GM20000 (cell line): Measurements from ENCODE around the gene CDK14.

Experiments used
- DNase-seq: peaks from one replicate; pipeline ENCODE4 v3.0.0; 2012; ENCODE audit warnings: low spot score
- TF ChIP-seq, protein P1 (sequence below): IDR thresholded peaks from 2 replicates; pipeline ENCODE4 v1.5.1; 2012; ENCODE audit warnings: mild to moderate bottlenecking, control low read depth; ENCODE audit errors: extremely low read depth, missing control alignments

CDK14 gene

DNA sequence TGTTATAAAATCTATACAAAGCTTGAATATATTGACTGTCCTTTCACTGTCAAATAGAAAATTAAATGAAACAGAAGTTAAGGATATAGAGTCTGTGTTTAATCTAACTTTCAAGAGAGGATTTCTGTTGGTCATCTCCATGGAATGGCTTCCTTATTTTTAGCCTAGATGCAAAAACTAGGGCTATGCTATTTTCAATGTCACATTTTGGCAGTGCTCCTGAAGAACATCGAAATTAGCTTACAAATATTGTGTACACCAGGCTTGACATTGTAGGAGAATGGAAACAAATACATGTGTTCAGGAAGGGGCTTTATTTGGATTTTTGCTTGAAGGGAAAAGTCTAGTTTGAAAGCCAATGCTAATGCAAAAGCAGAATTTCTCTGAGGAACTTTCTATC is 295.4 kb downstream of the CDK14 start:
- TF ChIP-seq, protein P1, sequence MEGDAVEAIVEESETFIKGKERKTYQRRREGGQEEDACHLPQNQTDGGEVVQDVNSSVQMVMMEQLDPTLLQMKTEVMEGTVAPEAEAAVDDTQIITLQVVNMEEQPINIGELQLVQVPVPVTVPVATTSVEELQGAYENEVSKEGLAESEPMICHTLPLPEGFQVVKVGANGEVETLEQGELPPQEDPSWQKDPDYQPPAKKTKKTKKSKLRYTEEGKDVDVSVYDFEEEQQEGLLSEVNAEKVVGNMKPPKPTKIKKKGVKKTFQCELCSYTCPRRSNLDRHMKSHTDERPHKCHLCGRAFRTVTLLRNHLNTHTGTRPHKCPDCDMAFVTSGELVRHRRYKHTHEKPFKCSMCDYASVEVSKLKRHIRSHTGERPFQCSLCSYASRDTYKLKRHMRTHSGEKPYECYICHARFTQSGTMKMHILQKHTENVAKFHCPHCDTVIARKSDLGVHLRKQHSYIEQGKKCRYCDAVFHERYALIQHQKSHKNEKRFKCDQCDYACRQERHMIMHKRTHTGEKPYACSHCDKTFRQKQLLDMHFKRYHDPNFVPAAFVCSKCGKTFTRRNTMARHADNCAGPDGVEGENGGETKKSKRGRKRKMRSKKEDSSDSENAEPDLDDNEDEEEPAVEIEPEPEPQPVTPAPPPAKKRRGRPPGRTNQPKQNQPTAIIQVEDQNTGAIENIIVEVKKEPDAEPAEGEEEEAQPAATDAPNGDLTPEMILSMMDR, result no peak

DNA sequence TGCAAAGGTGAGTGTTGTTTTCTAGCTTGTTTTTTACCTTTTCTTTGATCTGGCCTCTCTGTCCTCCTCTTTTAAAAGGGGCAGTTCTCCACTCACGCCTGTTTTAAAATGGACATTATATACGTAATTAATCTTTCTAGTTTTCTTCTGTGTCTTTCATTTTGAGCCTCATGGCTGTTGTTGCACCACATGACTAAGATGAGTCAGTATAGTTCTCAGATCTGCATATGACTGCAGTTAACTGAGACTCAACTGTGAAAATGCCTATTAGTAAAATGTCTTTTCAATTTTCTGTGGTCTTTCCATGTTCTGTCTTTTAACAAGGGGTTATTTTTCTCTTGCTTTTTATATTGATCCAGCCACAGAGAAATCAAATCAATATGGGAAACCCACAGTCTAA is 296.1 kb downstream of the CDK14 start:
- TF ChIP-seq, protein P1, result no peak
- peak; percentile 47 for DNase-seq

More for the DNA sequence above, 295.4 kb downstream of the CDK14 start:
- no peak for DNase-seq

DNA sequence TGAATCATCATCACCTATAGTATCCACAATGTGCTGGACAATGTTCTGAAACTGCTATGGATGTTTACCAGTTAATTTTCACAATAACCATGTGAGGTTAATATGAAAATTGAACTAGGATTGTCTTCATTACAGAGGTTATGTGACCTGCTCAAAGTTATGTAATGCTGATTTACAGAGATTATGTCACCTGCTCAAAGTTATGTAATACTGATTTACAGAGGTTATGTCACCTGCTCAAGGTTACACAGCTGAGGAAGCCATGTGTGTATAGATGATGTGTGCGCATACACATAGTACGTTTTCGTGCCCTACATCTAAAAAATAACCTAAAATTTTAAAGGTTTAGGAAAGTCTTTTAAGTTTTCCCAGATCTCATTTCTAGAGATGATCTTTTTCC is 298.0 kb downstream of the CDK14 start:
- DNase-seq, result no peak

DNA sequence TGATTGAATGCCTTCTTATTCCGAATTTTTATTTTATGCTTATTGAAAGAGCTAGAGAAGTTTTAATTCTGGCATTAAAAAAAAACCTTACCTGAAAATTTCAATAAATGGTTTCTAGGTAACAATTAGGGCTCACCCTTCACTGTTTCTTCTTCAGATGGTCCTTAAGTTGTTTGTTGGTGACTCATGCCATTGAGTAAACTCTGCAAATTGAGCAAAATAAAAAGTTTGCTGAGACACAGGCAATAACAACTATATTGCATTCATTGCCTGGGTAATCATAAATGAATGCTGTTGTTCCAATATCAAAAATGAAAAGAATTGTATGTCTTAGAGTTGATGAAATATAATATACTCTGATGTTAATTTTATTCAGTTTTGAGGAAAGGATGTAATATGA is 300.3 kb downstream of the CDK14 start:
- TF ChIP-seq, protein P1, result no peak
- DNase-seq, result no peak

More for the DNA sequence above, 298.0 kb downstream of the CDK14 start:
- TF ChIP-seq, protein P1, result no peak

DNA sequence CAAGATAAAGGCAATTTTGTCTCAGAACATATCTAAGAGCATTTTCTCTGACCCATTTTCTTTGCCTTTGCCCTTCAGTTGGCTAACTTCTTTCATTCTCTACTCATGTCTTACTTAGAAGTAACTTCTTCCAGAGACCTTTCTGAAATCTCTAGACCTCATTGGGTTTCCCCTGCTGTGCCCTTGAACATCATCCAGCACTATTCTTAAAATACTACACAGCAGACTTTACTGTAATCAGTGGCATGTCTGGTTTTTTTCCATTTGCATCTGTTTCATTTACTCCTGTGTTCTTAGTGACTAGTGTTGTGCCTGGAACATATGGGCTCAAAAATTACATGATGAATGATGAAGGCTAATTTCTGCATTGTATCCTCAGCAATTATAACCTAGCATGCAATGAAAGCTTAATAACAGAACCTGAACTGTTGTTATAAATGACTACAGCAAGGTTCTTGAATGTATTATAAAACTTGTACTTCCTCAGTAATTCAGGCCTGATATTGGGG is 301.9 kb downstream of the CDK14 start:
- TF ChIP-seq, protein P1, result no peak
- no peak for DNase-seq

DNA sequence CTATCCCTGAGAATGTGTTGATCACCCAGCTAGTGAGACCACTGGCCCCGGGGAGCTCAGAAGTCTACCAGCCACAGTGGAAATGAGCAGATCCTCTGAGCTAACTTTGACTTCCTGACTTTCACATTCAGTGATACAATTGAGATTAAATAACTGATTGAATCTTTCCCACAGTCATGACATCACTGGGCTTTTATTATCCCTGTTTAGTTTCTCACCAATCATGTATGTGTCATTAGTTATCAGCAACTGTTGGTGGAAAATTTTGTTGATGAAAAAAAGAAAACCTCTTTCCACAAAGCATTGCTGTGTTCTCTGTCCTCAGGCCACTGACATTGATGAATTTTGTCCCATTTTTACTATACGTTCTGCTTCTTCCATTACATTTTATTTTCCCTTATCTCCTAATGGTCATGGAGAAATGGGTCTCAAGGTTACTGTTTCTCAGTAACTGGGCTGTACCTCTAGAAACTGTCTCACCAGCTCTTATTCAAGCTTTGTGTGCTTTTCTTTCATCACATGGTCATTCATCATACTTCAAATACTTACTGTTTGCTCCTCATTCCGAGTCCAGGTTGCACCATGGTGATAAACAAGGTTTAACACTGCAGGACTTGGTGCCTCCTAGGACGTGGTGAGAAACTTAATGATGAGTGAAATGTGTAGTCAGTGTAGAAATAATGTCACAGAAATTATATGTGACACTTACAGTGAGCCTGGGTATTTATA is 304.7 kb downstream of the CDK14 start:
- TF ChIP-seq, protein P1, result no peak
- DNase-seq, result no peak

DNA sequence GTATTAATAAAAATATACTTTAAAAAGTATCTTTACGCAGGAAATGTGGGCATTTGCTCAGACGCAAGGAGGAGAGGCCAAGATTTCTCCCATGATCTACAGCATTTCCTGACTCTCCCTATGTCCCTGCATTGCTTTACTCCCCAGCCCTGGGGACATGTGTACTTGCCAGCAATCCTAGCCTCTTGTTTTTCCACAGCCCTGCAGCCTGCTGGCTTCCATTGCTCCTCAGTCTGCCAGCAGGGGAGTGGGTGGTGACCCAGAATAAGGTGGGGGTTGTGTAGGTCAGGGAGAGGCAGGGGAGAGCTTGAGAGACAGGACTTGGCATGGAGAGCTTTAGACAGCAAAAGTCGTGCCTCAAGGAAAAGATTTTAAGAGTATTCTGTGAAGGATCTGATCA is 307.7 kb downstream of the CDK14 start:
- TF ChIP-seq, protein P1, result no peak
- DNase-seq, result no peak
